HEK293 (cell line): ENCODE results near the gene MT1HL1.

ENCODE experiments used
- CTCF ChIA-PET: fragments of 350-600 bp; formaldehyde crosslinking; extraction: SDS; loops from one replicate; lab custom pipeline; 2021; ENCODE audit warnings: antibody characterized with exemption; lab: Yijun Ruan, JAX
- POLR2A ChIA-PET: fragments of 300-600 bp; formaldehyde crosslinking; extraction: SDS; loops from one replicate; lab custom pipeline; 2020; ENCODE audit warnings: antibody characterized with exemption, inconsistent platforms; lab: Yijun Ruan, JAX
- H3K27ac ChIP-seq: fragments of 200-500 bp; sonication (Bioruptor generic); 2 replicates; pipeline ENCODE4 v1.5.1; 2014; ENCODE audit warnings: low read depth, low read length, control low read depth, inconsistent platforms; ENCODE audit errors: extremely low read depth
- H3K36me3 ChIP-seq, 2 experiments: fragments of 200-500 bp in 1 of 2; sonication (Bioruptor generic) in 1 of 2; 1 replicate in 1 of 2; 2 replicates in 1 of 2; pipeline ENCODE4 v1.5.1; 2014 to 2017; ENCODE audit warnings: inconsistent platforms in 2 of 2, low read length in 2 of 2; ENCODE audit not compliant: control insufficient read depth in 2 of 2, insufficient read depth in 1 of 2
- H3K4me1 ChIP-seq: fragments of 200-500 bp; sonication (Bioruptor generic); 2 replicates; pipeline ENCODE4 v1.5.1; 2014; ENCODE audit warnings: mild to moderate bottlenecking, low read length, inconsistent platforms; ENCODE audit not compliant: control insufficient read depth, insufficient read depth
- H3K4me3 ChIP-seq: 2 replicates; pipeline ENCODE4 v1.5.1; 2011; ENCODE audit warnings: low read depth, mild to moderate bottlenecking, control low read depth, low read length, moderate library complexity
- H3K9me3 ChIP-seq: fragments of 200-500 bp; sonication (Bioruptor generic); 2 replicates; pipeline ENCODE4 v1.5.1; 2014; ENCODE audit warnings: low read depth, low read length, inconsistent platforms; ENCODE audit not compliant: control insufficient read depth, insufficient read depth
- GLIS1 ChIP-seq: fragments of 450-650 bp; formaldehyde crosslinking; IDR thresholded peaks from 2 replicates; pipeline ENCODE4 v1.5.1; 2016; ENCODE audit warnings: missing biosample characterization, missing genetic modification characterization
- GLIS2 ChIP-seq: fragments of 450-650 bp; formaldehyde crosslinking; IDR thresholded peaks from 2 replicates; pipeline ENCODE4 v1.5.1; 2016; ENCODE audit warnings: missing biosample characterization, missing genetic modification characterization
- OSR2 ChIP-seq: fragments of 450-650 bp; formaldehyde crosslinking; IDR thresholded peaks from 2 replicates; pipeline ENCODE4 v1.5.1; 2016; ENCODE audit warnings: missing biosample characterization, missing genetic modification characterization
- SP3 ChIP-seq: fragments of 450-650 bp; formaldehyde crosslinking; IDR thresholded peaks from 2 replicates; pipeline ENCODE4 v1.5.1; 2016; ENCODE audit warnings: missing biosample characterization, missing genetic modification characterization
- SP7 ChIP-seq: fragments of 450-650 bp; formaldehyde crosslinking; IDR thresholded peaks from 2 replicates; pipeline ENCODE4 v1.5.1; 2016; ENCODE audit warnings: missing biosample characterization, missing genetic modification characterization
- ZBTB17 ChIP-seq: fragments of 450-650 bp; formaldehyde crosslinking; IDR thresholded peaks from 2 replicates; pipeline ENCODE4 v1.5.1; 2016; ENCODE audit warnings: missing biosample characterization, missing genetic modification characterization
- ZBTB44 ChIP-seq: fragments of 450-650 bp; IDR thresholded peaks from 2 replicates; pipeline ENCODE4 v1.5.1; 2018; ENCODE audit warnings: missing biosample characterization, mild to moderate bottlenecking, missing genetic modification characterization
- ZBTB48 ChIP-seq: fragments of 450-650 bp; formaldehyde crosslinking; IDR thresholded peaks from 2 replicates; pipeline ENCODE4 v1.5.1; 2016; ENCODE audit warnings: missing biosample characterization, missing genetic modification characterization
- ZFP69B ChIP-seq: fragments of 450-650 bp; formaldehyde crosslinking; IDR thresholded peaks from 2 replicates; pipeline ENCODE4 v1.5.1; 2016; ENCODE audit warnings: missing biosample characterization, missing genetic modification characterization
- ZNF10 ChIP-seq: fragments of 450-650 bp; formaldehyde crosslinking; IDR thresholded peaks from 2 replicates; pipeline ENCODE4 v1.5.1; 2017; ENCODE audit warnings: missing biosample characterization, missing genetic modification characterization
- ZNF175 ChIP-seq: fragments of 450-650 bp; formaldehyde crosslinking; IDR thresholded peaks from 2 replicates; pipeline ENCODE4 v1.5.1; 2016; ENCODE audit warnings: missing biosample characterization, missing genetic modification characterization
- ZNF394 ChIP-seq: fragments of 450-650 bp; formaldehyde crosslinking; IDR thresholded peaks from 2 replicates; pipeline ENCODE4 v1.5.1; 2016; ENCODE audit warnings: missing biosample characterization, missing genetic modification characterization, mild to moderate bottlenecking, moderate library complexity, borderline replicate concordance
- ZNF610 ChIP-seq: fragments of 450-650 bp; formaldehyde crosslinking; IDR thresholded peaks from 2 replicates; pipeline ENCODE4 v1.5.1; 2016; ENCODE audit warnings: missing biosample characterization, missing genetic modification characterization, borderline replicate concordance
- ZNF621 ChIP-seq: fragments of 450-650 bp; formaldehyde crosslinking; IDR thresholded peaks from 2 replicates; pipeline ENCODE4 v1.5.1; 2017; ENCODE audit warnings: missing biosample characterization, missing genetic modification characterization
- ZNF629 ChIP-seq: fragments of 450-650 bp; formaldehyde crosslinking; IDR thresholded peaks from 2 replicates; pipeline ENCODE4 v1.5.1; 2017; ENCODE audit warnings: missing biosample characterization, missing genetic modification characterization
- ZNF660 ChIP-seq: fragments of 450-650 bp; IDR thresholded peaks from 2 replicates; pipeline ENCODE4 v1.5.1; 2018; ENCODE audit warnings: missing biosample characterization, mild to moderate bottlenecking, missing genetic modification characterization
- ZNF791 ChIP-seq: fragments of 450-650 bp; formaldehyde crosslinking; IDR thresholded peaks from 2 replicates; pipeline ENCODE4 v1.5.1; 2016; ENCODE audit warnings: missing biosample characterization, missing genetic modification characterization
- ZSCAN4 ChIP-seq: fragments of 450-650 bp; formaldehyde crosslinking; IDR thresholded peaks from 2 replicates; pipeline ENCODE4 v1.5.1; 2017; ENCODE audit warnings: missing biosample characterization, missing genetic modification characterization
- TF ChIP-seq, protein P1 (sequence below): fragments of 450-650 bp; formaldehyde crosslinking; conservative IDR thresholded peaks from 2 replicates; pipeline ENCODE4 v1.5.1; 2016; ENCODE audit warnings: low read depth, missing biosample characterization, missing genetic modification characterization
- TF ChIP-seq, protein P2 (sequence below): fragments of 450-650 bp; formaldehyde crosslinking; IDR thresholded peaks from 2 replicates; pipeline ENCODE4 v1.5.1; 2016; ENCODE audit warnings: missing biosample characterization, missing genetic modification characterization
- TF ChIP-seq, protein P3 (sequence below): fragments of 450-650 bp; formaldehyde crosslinking; IDR thresholded peaks from 2 replicates; pipeline ENCODE4 v1.5.1; 2016; ENCODE audit warnings: missing biosample characterization, missing genetic modification characterization
- TF ChIP-seq, protein P4 (sequence below): fragments of 450-650 bp; formaldehyde crosslinking; IDR thresholded peaks from 2 replicates; pipeline ENCODE4 v1.5.1; 2017; ENCODE audit warnings: missing biosample characterization, missing genetic modification characterization

Gene MT1HL1

DNA sequence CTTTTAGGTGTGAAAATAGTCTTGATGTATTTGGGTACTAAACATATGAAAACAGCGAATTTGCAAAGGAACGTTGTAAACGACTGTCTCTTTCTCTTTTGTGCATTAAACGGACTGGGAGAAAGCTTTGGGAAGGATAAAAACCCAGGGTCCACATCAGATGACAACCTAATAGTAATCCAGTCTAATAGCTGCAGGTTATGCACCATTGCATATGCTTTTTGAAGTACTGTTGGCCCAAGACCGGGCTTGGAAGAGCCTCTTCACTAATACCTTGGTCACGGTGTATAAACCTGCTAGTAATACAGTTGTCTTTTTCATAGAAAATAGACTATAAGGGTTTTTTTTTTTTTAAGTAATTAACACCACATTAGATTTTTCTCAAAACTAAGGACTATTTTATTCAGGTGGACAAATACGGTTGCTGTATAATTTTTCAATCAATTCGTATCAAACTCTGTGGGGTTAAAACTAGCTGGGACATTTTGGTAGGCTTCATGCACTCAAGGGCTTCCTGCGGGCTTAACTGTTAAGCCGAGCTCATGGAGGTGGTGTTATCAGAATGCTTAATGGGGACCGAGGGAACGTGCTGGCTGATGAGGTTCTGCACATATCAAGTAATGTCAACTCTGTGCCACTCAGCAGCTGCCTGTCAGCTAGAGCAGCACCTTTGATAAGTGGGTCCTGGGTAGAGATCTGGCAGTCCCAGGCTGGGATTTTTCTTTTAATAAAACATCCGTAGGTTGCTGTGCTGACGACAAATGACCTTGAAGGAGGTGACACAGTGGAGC is 39.8 kb upstream of the MT1HL1 start (continued):
- TF ChIP-seq, protein P1, sequence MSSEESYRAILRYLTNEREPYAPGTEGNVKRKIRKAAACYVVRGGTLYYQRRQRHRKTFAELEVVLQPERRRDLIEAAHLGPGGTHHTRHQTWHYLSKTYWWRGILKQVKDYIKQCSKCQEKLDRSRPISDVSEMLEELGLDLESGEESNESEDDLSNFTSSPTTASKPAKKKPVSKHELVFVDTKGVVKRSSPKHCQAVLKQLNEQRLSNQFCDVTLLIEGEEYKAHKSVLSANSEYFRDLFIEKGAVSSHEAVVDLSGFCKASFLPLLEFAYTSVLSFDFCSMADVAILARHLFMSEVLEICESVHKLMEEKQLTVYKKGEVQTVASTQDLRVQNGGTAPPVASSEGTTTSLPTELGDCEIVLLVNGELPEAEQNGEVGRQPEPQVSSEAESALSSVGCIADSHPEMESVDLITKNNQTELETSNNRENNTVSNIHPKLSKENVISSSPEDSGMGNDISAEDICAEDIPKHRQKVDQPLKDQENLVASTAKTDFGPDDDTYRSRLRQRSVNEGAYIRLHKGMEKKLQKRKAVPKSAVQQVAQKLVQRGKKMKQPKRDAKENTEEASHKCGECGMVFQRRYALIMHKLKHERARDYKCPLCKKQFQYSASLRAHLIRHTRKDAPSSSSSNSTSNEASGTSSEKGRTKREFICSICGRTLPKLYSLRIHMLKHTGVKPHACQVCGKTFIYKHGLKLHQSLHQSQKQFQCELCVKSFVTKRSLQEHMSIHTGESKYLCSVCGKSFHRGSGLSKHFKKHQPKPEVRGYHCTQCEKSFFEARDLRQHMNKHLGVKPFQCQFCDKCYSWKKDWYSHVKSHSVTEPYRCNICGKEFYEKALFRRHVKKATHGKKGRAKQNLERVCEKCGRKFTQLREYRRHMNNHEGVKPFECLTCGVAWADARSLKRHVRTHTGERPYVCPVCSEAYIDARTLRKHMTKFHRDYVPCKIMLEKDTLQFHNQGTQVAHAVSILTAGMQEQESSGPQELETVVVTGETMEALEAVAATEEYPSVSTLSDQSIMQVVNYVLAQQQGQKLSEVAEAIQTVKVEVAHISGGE (tag by site-specific recombination), result no peak
- no peak for TF ChIP-seq ZFP69B (tag by site-specific recombination)
- no peak for TF ChIP-seq ZNF394 (tag by site-specific recombination)
- TF ChIP-seq ZBTB44 (tag by site-specific recombination), result peak; percentile 53; the same call in 1 of the 2 replicates
- no peak for TF ChIP-seq GLIS1 (tag by site-specific recombination)

GRCh38 chr1:237042892-237043576 is 38.8 kb upstream of the MT1HL1 start:
- ChIA-PET CTCF (interaction anchor here (0.8 to 5.6 kb wide), 8 partner anchors 9 to 346 kb away, joined by 3 to 46 read pairs (median 4); no protein-coding TSS in a partner anchor), POLR2A (interaction anchor here (1.4 to 3.2 kb wide), 4 partner anchors 10 to 439 kb away, joined by 3 to 28 read pairs (median 14); partner anchors contain the start of gene HEATR1)
- no peaks in the 10 kb centered on the region for H3K9me3 ChIP-seq
- H3K4me3 ChIP-seq, result peak overlapping the region; percentile 69
- H3K4me1 ChIP-seq, result peaks cover 28% of the 10 kb centered on the region
- no peaks in the 10 kb centered on the region for H3K36me3 ChIP-seq
- H3K27ac ChIP-seq, result peak overlapping the region; percentile 74; the same call in 1 of the 2 replicates
- no peak for TF ChIP-seq ZNF621 (tag by site-specific recombination)
- peak; percentile 49 for TF ChIP-seq ZNF629 (tag by site-specific recombination)
- peak; percentile 87 for TF ChIP-seq ZSCAN4 (tag by site-specific recombination)
- no peak for TF ChIP-seq ZNF175 (tag by site-specific recombination)
- TF ChIP-seq, protein P2, sequence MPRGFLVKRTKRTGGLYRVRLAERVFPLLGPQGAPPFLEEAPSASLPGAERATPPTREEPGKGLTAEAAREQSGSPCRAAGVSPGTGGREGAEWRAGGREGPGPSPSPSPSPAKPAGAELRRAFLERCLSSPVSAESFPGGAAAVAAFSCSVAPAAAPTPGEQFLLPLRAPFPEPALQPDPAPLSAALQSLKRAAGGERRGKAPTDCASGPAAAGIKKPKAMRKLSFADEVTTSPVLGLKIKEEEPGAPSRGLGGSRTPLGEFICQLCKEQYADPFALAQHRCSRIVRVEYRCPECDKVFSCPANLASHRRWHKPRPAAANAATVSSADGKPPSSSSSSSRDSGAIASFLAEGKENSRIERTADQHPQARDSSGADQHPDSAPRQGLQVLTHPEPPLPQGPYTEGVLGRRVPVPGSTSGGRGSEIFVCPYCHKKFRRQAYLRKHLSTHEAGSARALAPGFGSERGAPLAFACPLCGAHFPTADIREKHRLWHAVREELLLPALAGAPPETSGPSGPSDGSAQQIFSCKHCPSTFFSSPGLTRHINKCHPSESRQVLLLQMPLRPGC (tag by site-specific recombination), result 0 out of 2 replicates have a peak, but pooled peaks have one; percentile 22
- TF ChIP-seq ZNF660 (tag by site-specific recombination), result peak; percentile 27; the same call in 1 of the 2 replicates
- TF ChIP-seq ZNF610 (tag by site-specific recombination), result peak; percentile 12; the same call in 1 of the 2 replicates
- TF ChIP-seq, protein P3, sequence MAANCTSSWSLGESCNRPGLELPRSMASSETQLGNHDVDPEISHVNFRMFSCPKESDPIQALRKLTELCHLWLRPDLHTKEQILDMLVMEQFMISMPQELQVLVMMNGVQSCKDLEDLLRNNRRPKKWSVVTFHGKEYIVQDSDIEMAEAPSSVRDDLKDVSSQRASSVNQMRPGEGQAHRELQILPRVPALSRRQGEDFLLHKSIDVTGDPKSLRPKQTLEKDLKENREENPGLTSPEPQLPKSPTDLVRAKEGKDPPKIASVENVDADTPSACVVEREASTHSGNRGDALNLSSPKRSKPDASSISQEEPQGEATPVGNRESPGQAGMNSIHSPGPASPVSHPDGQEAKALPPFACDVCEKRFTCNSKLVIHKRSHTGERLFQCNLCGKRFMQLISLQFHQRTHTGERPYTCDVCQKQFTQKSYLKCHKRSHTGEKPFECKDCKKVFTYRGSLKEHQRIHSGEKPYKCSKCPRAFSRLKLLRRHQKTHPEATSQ, result no peak
- TF ChIP-seq ZBTB17 (tag by site-specific recombination), result peak; percentile 61
- peak; percentile 58; the same call in 1 of the 2 replicates for TF ChIP-seq ZBTB48 (tag by site-specific recombination)
- peak; percentile 11; the same call in 1 of the 2 replicates for TF ChIP-seq OSR2
- TF ChIP-seq SP7 (tag by site-specific recombination), result peak; percentile 70
- TF ChIP-seq ZNF791 (tag by site-specific recombination), result no peak
- TF ChIP-seq SP3 (tag by site-specific recombination), result peak; percentile 15; the same call in 1 of the 2 replicates
- TF ChIP-seq, protein P4, sequence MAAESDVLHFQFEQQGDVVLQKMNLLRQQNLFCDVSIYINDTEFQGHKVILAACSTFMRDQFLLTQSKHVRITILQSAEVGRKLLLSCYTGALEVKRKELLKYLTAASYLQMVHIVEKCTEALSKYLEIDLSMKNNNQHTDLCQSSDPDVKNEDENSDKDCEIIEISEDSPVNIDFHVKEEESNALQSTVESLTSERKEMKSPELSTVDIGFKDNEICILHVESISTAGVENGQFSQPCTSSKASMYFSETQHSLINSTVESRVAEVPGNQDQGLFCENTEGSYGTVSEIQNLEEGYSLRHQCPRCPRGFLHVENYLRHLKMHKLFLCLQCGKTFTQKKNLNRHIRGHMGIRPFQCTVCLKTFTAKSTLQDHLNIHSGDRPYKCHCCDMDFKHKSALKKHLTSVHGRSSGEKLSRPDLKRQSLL (tag by site-specific recombination), result no peak
- TF ChIP-seq ZNF10, result peak; percentile 16; the same call in 1 of the 2 replicates
- peak; percentile 86 for TF ChIP-seq GLIS2 (tag by site-specific recombination)
